OCI-LY7 (cell line): ENCODE data around the gene TLE6.

ENCODE experiments used
- EZH2phosphoT487 ChIP-seq: fragments of 200-600 bp; sonication (generic); IDR thresholded peaks from 2 replicates; pipeline ENCODE4 v1.6.1; 2018; ENCODE audit warnings: low read depth, borderline replicate concordance, mild to moderate bottlenecking, mixed run types, antibody characterized with exemption, low read length, moderate library complexity, mixed read lengths
- TF ChIP-seq, protein P1 (sequence below): fragments of 200-600 bp; sonication (generic); conservative IDR thresholded peaks from 2 replicates; pipeline ENCODE4 v1.5.1; 2014; ENCODE audit warnings: mild to moderate bottlenecking, antibody characterized with exemption, low read length, moderate library complexity, mixed read lengths

DNA sequence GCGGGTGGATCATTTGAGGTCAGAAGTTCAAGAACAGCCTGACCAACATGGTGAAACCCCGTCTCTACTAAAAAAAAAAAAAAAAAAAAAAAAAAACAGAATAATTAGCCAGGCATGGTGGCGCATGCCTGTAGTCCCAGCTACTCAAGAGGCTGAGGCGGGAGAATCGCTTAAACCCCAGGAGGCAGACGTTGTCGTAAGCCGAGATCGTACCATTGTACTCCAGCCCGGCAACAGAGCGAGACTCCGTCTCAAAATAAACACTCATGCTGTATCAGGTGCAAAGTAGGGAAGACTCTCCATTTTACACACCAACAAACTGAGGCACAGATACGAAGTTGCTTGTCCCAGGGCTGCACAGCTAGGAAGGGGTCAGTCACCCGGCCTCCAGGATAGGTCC is 15.6 kb downstream of the TLE6 start:
- TF ChIP-seq, protein P1, sequence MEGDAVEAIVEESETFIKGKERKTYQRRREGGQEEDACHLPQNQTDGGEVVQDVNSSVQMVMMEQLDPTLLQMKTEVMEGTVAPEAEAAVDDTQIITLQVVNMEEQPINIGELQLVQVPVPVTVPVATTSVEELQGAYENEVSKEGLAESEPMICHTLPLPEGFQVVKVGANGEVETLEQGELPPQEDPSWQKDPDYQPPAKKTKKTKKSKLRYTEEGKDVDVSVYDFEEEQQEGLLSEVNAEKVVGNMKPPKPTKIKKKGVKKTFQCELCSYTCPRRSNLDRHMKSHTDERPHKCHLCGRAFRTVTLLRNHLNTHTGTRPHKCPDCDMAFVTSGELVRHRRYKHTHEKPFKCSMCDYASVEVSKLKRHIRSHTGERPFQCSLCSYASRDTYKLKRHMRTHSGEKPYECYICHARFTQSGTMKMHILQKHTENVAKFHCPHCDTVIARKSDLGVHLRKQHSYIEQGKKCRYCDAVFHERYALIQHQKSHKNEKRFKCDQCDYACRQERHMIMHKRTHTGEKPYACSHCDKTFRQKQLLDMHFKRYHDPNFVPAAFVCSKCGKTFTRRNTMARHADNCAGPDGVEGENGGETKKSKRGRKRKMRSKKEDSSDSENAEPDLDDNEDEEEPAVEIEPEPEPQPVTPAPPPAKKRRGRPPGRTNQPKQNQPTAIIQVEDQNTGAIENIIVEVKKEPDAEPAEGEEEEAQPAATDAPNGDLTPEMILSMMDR = no peak
- TF ChIP-seq EZH2phosphoT487 = no peak
